ENCODE data around the gene ETS1.

Gene ETS1

GRCh38 chr11:128585498-128586238 is 1.7 kb downstream of the ETS1 start:
- no peak overlapping the region for H3K4me3 ChIP-seq (replicated peaks; ENCODE audit: insufficient read depth, low read length)
- no peak overlapping the region for H3K27ac ChIP-seq (replicated peaks)
- TF ChIP-seq REST (IDR thresholded peaks at IDR 0.05; ENCODE audit: insufficient replicate concordance, low read depth), result no peak
- TF ChIP-seq CTCF (IDR thresholded peaks at IDR 0.05; ENCODE audit: insufficient read depth, low read length), result no peak
- no peak for TF ChIP-seq GABPA (IDR thresholded peaks at IDR 0.05; ENCODE audit: low read depth)
- TF ChIP-seq POLR2AphosphoS5 (IDR thresholded peaks at IDR 0.05; ENCODE audit: low read depth), result no peak
- TF ChIP-seq SPI1 (IDR thresholded peaks at IDR 0.05; ENCODE audit: borderline replicate concordance, low read depth), result no peak
- H3K27me3 ChIP-seq (ENCODE audit: insufficient read depth, poor library complexity, severe bottlenecking), result peaks cover 5% of the 10 kb centered on the region
- no peak for DNase-seq (ENCODE audit: low read depth in 1 of 2, low spot score in 1 of 2)

GRCh38 chr11:128584253-128584652 is 3.1 kb downstream of the ETS1 start:
- no peak for DNase-seq (ENCODE audit: low read depth in 1 of 2, low spot score in 1 of 2)
- Histone ChIP-seq H3K4me3 (replicated peaks; ENCODE audit: insufficient read depth, low read length) (no peak overlapping the region), H3K27ac (replicated peaks) (no peak overlapping the region), H3K27me3 (ENCODE audit: insufficient read depth, poor library complexity, severe bottlenecking) (peaks cover 5% of the 10 kb centered on the region)
- no peak for TF ChIP-seq CTCF (IDR thresholded peaks at IDR 0.05; ENCODE audit: insufficient read depth, low read length)
- TF ChIP-seq SPI1 (IDR thresholded peaks at IDR 0.05; ENCODE audit: borderline replicate concordance, low read depth), result no peak
- TF ChIP-seq POLR2AphosphoS5 (IDR thresholded peaks at IDR 0.05; ENCODE audit: low read depth), result no peak
- no peak for TF ChIP-seq GABPA (IDR thresholded peaks at IDR 0.05; ENCODE audit: low read depth)
- no peak for TF ChIP-seq REST (IDR thresholded peaks at IDR 0.05; ENCODE audit: insufficient replicate concordance, low read depth)

- Histone ChIP-seq H3K27ac (replicated peaks) (peak overlapping the region; percentile 61), H3K4me3 (replicated peaks; ENCODE audit: insufficient read depth, low read length) (no peak overlapping the region)
- DNase-seq (ENCODE audit: low read depth in 1 of 2, low spot score in 1 of 2), result peak; percentile 32 to 38
Observed at GRCh38 chr11:128582496-128583366, 4.6 kb downstream of the ETS1 start.

More at GRCh38 chr11:128582496-128583366, 4.6 kb downstream of the ETS1 start:
- TF ChIP-seq CTCF (IDR thresholded peaks at IDR 0.05; ENCODE audit: insufficient read depth, low read length) (no peak), GABPA (IDR thresholded peaks at IDR 0.05; ENCODE audit: low read depth) (no peak), POLR2AphosphoS5 (IDR thresholded peaks at IDR 0.05; ENCODE audit: low read depth) (no peak), REST (IDR thresholded peaks at IDR 0.05; ENCODE audit: insufficient replicate concordance, low read depth) (no peak), SPI1 (IDR thresholded peaks at IDR 0.05; ENCODE audit: borderline replicate concordance, low read depth) (no peak)
- H3K27me3 ChIP-seq (ENCODE audit: insufficient read depth, poor library complexity, severe bottlenecking), result peaks cover 2% of the 10 kb centered on the region

All from HL-60 (cell line).